NCI-H748 (cell line): ENCODE measurements around the gene CFAP299.

Experiments used
- DNase-seq: peaks from one replicate; lab custom pipeline; 2025; ENCODE audit not compliant: unreplicated experiment; lab: John Stamatoyannopoulos, UW

CFAP299 gene

GRCh38 chr4:81007417-81007816 is 671.9 kb downstream of the CFAP299 start:
- DNase-seq = no peak
